Measurements from ENCODE around the gene NDUFS4. TPM values are rescaled to one million over a fixed set of nuclear protein-coding genes. Genes with fewer than 3 reads are reported as not detected.

The NDUFS4 gene
- total and polyA plus RNA-seq, 9 of the 15 experiments (the other 6 are each of a cell fraction or from before 2014, with no cell fraction given): 68.7 to 313 (median 113) TPM

GRCh38 chr5:53569453-53569852 lies 9.0 kb downstream of the NDUFS4 start:
- Histone ChIP-seq H3K79me2 (ENCODE audit: control insufficient read depth, insufficient read depth, low read length) (peaks cover 79% of the 10 kb centered on the region), H3K9me3 (replicated peaks; ENCODE audit: control insufficient read depth, insufficient read depth, low read depth, low read length) (no peaks in the 10 kb centered on the region), H4K20me1 (replicated peaks; ENCODE audit: control insufficient read depth, insufficient read depth, low read length) (0 out of 2 replicates have a peak, but pooled peaks cover 3% of the 10 kb centered on the region), H3K27ac (ENCODE audit: extremely low read depth, low read depth, low read length) (no peak overlapping the region), H3K9me1 (ENCODE audit: control insufficient read depth, insufficient read depth, low read length) (no peaks in the 10 kb centered on the region), H3K4me1 (replicated peaks in 1 of 2; ENCODE audit: control insufficient read depth in 2 of 2, insufficient read depth in 2 of 2, low read length in 2 of 2) (peaks cover 0 to 11% of the 10 kb centered on the region in 2 experiments; a peak in 3 of 5 replicates), H2AFZ (ENCODE audit: low read depth, low read length) (no peak overlapping the region), H3K9ac (ENCODE audit: insufficient read depth in 1 of 2, low read depth in 2 of 2, low read length in 2 of 2) (no peak overlapping the region), H3K4me2 (ENCODE audit: insufficient read depth, low read length) (no peak overlapping the region; the same call in 1 of the 2 replicates), H3K4me3 (no peak overlapping the region), H3K27me3 (ENCODE audit: control insufficient read depth in 2 of 2, insufficient read depth in 2 of 2, low read length in 2 of 2) (no peaks in the 10 kb centered on the region), H3K36me3 (ENCODE audit: control insufficient read depth, insufficient read depth, low read length) (no peaks in the 10 kb centered on the region)
- in situ Hi-C loops (cut with MboI) (no loop called here), intact Hi-C loops (cut with micrococcal nuclease) (no loop called here)
- 5% methylated on average over 4 of the region's 4 CpGs for WGBS (ENCODE audit: insufficient coverage, low coverage, missing lambda C conversion rate)
- DNase-seq (ENCODE audit: extremely low read depth in 1 of 4, low spot score in 3 of 4) (no peak), ATAC-seq (peak; percentile 52; the same call in 2 of the 3 replicates), FAIRE-seq (no peak)
- POLR2A ChIA-PET: interaction anchor here (1.9 kb wide), 1 partner anchor 9 kb away, joined by 4 read pairs; no protein-coding TSS in a partner anchor
- CTCF ChIA-PET (ENCODE audit: low intra/inter-chr PET ratio): no interaction called here
- BruUV-seq (replicated peaks): no TSS peak
- TF ChIP-seq MECOM (CRISPR knock-in tag; IDR thresholded peaks at IDR 0.05): no peak
- TF ChIP-seq RFX5 (IDR thresholded peaks at IDR 0.05; ENCODE audit: low read depth, low read length): no peak
- TF ChIP-seq PBX2 (CRISPR knock-in tag; IDR thresholded peaks at IDR 0.05; ENCODE audit: low read depth): no peak
- peak; percentile 38; the same call in 1 of the 2 replicates for TF ChIP-seq PBX2 (tag; conservative IDR thresholded peaks at IDR 0.05; ENCODE audit: low read depth)
- TF ChIP-seq PURB (CRISPR knock-in tag; IDR thresholded peaks at IDR 0.05; ENCODE audit: low read depth): no peak
- TF ChIP-seq NEUROD1 (IDR thresholded peaks at IDR 0.05; ENCODE audit: borderline replicate concordance, low read depth, low read length, partially characterized antibody): no peak
- TF ChIP-seq ZNF140 (CRISPR knock-in tag; IDR thresholded peaks at IDR 0.05): no peak
- no peak for TF ChIP-seq NFXL1 (CRISPR knock-in tag; IDR thresholded peaks at IDR 0.05)
- peak; percentile 42; the same call in 1 of the 2 replicates for TF ChIP-seq FOXM1 (IDR thresholded peaks at IDR 0.05; ENCODE audit: low read depth)
- no peak for TF ChIP-seq FOXM1 (CRISPR knock-in tag; IDR thresholded peaks at IDR 0.05; ENCODE audit: low read depth)
- TF ChIP-seq KAT7 (CRISPR knock-in tag; IDR thresholded peaks at IDR 0.05; ENCODE audit: borderline replicate concordance): no peak
- peak; percentile 88 for TF ChIP-seq MEIS2 (IDR thresholded peaks at IDR 0.05; ENCODE audit: partially characterized antibody)
- TF ChIP-seq PKNOX1 (IDR thresholded peaks at IDR 0.05): peak; percentile 18; the same call in 1 of the 2 replicates
- TF ChIP-seq CUX1 (CRISPR knock-in tag; IDR thresholded peaks at IDR 0.05): no peak
